ENCODE measurements around the gene HLCS. TPM values are rescaled to one million over a fixed set of nuclear protein-coding genes. Genes with fewer than 3 reads are reported as not detected.

Gene HLCS
- total RNA-seq, 1 experiment from 2014 or later = 44.3 TPM

- no peak for DNase-seq (ENCODE audit: low spot score)
Measured at GRCh38 chr21:36985751-36986594, 19.5 kb upstream of the HLCS start.

- DNase-seq (ENCODE audit: low spot score) = no peak
Measured at GRCh38 chr21:36981977-36982700, 15.7 kb upstream of the HLCS start.

GRCh38 chr21:36981049-36981391 lies 14.6 kb upstream of the HLCS start:
- no peak for DNase-seq (ENCODE audit: low spot score)

DNA sequence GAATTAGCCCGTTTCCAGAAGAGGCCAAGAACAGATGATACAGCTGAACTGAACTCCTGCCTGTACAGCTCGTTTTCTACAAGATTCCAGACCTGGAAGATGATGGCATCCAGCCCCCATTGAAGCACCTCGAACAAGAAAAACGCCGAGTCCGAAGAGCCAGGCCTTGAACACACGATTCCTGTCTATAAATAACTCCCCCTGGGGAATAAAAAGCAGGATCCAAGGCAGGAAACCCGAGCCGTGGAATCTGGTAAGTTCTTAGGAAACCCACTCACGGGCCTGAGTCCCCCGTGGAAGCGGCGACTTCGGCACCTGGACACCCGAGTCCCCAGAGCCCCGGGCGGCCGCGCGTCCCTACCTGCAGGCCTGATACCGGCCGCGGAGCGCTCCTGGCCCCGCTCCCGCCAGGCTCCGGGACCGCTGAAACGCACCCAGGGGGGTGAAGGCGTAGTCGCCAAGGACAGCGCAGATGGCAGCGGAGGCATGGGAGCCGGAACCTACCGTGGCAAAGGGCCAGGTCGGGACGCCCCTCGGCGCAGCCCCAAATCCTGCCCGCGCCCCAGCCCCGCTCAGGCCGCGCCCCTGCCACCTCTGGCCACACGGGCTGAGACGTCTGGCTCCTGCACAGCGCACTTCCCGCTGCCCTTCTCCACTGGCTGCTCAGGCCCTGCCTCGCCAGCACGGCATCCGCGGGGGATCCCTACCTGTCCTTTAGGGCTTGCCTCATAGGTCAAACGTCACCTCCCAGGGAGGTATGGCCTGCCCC lies 14.0 kb upstream of the HLCS start:
- DNase-seq (ENCODE audit: low spot score) = no peak

DNA sequence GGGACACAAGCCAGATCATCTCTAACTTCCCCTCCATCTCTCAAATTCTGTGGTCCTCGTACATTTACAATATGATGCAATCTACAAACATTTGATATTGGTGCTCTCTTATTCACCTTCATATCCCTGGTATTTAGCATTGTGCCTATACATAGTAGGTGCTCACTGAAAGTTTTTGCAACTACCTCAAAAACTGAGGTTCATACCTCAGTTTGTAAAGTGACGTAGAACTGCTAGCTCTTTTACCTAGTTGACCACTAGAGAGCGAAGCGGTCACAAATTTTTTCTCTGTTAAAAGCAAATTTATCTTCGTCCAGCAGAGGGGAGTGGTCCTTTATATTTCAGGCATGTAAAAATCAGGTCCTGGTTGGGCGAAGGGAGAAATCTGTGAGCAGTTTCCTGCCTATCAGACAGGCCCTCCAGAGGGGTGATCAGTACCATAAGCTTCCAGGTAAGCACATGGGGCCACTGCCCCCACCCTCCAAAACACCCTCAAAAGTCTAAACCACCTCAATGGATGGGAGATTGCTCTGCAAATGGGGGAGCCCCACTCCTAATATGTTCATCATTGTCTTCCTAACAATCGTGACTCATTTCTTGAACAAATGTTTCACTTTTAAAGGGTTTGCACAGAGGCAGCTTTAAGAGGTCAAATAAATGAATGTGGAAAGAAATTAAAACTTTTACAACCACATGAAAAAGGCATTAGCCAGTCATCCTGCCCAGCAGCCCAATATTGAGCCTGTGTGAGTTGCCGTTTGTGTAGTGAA lies 10.6 kb upstream of the HLCS start:
- DNase-seq (ENCODE audit: low spot score) = peak; percentile 89

- DNase-seq (ENCODE audit: low spot score) = no peak
Measured at GRCh38 chr21:36976228-36976861, 9.9 kb upstream of the HLCS start.

- DNase-seq (ENCODE audit: low spot score) = no peak
Measured at GRCh38 chr21:36974851-36975192, 8.4 kb upstream of the HLCS start.

DNA sequence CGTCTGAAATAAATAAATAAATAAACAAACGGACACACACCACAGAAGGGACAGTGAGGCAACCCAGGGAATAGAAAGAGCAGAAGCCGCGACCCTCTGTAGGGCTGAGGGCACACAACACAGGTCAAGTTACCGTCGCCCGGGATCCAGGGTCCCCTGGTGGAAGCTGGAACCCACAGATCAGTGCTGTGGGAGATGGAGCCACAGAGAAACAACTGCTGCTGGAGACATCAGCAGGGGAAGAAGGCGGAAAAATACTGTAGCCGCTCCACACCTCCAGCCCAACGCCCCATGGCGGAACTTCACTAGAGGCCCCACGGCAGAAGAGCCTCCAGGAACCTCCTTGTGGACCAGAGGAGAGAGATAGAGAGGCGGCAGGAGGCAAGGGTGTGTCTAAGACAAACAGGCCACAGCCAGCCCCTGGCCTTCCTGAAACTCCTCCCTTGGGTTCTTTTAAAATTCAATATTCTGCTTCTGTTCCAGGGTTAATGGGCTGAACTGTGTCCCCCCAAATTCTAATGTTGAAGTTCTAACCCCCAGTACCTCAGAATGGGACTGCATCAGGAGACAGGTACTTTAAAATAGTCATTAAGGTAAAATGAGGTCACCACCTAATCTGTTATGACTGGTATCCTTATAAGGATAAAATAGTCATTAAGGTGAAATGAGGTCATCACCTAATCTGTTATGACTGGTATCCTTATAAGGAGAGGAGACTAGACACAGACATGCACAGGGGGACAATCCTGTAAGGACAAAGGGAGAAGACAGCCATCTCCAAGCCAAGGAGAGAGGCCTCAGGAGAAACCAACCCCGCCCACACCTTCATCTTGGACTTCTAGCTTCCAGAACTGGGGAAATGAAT lies 7.7 kb upstream of the HLCS start:
- peak; percentile 63 for DNase-seq (ENCODE audit: low spot score)

- DNase-seq (ENCODE audit: low spot score) = no peak
Measured at GRCh38 chr21:36968976-36969375, 2.5 kb upstream of the HLCS start.

- DNase-seq (ENCODE audit: low spot score) = no peak
Measured at GRCh38 chr21:36968414-36968813, 1.9 kb upstream of the HLCS start.

DNA sequence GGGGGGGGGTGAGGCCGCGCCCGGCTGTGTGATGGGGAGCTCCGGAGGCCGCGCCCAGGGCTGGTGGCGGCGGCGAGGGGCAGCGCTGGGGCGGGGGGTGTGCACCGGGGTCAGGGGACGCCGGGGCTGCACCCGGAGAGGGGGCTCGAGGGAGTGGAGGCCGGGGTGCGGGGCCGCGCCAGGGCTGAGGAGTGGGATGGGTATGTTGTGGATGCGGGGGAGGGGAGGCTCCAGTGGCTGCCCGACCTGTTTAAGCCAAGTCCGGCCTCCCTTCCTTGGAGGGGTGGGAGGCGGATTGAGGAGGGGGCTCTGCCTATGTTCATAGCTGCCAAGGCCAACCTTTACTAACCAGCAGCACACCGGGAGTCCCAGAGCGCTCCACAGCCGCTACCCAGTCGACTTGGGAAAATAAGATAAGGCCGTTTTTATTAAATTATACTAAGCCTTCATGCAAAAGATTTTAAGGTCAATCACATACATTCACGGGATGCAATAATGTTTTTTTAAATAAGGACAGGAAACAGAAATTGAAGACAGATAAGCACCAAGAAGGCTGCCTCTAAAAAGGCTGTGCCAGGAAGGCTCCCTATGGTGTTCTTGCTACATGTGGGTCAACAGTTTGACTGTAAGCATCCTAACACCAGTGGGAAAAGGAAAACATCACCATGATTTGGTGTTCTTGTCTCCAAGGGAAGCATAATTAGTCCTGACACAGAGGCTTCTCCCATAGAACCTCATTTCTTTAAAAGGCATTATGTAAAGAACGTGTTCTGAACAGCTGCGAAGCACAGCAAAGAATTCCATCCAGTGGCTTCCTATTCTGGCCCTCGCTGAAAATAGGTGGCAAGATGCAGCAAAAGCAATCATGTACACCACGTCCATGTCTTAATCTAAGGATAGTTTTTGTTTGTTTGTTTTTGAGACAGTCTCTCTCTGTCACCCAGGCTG lies 626 bp upstream of the HLCS start:
- DNase-seq (ENCODE audit: low spot score) = peak; percentile 35

DNA sequence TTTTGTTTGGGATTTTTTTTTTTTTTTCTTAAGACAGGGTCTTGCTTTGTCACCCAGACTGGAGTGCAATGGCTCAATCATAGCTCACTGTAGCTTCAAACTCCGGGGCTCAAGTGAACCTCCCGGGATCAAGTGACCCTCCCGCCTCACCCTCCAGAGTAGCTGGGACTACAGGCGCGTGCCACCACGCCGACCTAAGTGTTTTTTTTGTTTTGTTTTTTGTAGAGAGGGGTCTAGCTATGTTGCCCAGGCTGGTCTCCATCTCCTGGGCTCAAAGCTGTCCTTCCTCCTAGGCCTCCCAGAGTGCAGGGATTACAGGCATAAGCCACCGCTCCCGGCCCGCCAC lies 776 bp downstream of the HLCS start:
- no peak for DNase-seq (ENCODE audit: low spot score)

GRCh38 chr21:36964827-36965719 lies 1.4 kb downstream of the HLCS start:
- DNase-seq (ENCODE audit: low spot score) = no peak

- DNase-seq (ENCODE audit: low spot score) = no peak
Measured at GRCh38 chr21:36964398-36964797, 2.1 kb downstream of the HLCS start.

DNA sequence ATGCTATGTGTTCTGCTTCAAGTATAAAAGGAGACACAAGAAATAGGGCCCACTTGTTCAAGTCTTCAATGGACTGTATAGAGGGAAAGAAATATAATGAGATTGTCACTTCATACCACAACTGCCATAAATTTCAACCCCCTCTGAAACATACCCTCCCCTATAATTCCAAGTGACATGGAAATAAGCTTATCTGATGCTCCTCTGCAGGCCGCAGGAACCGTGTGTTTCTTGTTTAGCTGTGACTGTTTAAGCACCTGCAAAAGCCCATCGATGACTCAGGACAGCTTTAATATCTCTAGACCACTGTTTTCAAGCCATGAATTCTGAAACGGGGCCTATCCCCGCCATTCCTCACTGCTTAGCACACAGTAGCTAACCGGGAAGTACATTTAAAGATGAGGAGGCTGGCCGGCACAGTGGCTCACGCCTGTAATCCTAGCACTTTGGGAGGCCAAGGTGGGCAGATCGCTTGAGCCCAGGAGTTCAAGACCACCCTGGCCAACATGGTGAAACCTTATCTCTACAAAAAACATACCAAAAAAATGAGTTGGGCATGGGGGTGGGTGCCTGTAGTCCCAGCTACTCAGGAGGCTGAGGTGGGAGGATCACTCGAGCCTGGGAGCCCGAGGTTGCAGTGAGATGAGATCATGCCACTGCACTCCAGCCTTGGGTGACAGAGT lies 4.2 kb downstream of the HLCS start:
- no peak for DNase-seq (ENCODE audit: low spot score)

- DNase-seq (ENCODE audit: low spot score) = no peak
Measured at GRCh38 chr21:36960676-36961284, 5.7 kb downstream of the HLCS start.
